Prostate gland (tissue), 2 donors: ENCODE results near the gene FAM151B.

Experiments
- POLR2A ChIP-seq: fragments of 450-650 bp; IDR thresholded peaks from one replicate; pipeline ENCODE4 v1.6.1; 2016; ENCODE audit warnings: antibody characterized with exemption, mild to moderate bottlenecking
- TF ChIP-seq, protein P1 (sequence below), 4 experiments: fragments of 200-600 bp in 2 of 4; fragments of 450-650 bp in 2 of 4; sonication (generic) in 2 of 4; IDR thresholded peaks; 1 replicate in 3 of 4; 2 replicates in 1 of 4; pipeline ENCODE4 v1.5.1; 2016 to 2019; ENCODE audit warnings: antibody characterized with exemption in 4 of 4, mild to moderate bottlenecking in 2 of 4, moderate library complexity in 2 of 4

DNA sequence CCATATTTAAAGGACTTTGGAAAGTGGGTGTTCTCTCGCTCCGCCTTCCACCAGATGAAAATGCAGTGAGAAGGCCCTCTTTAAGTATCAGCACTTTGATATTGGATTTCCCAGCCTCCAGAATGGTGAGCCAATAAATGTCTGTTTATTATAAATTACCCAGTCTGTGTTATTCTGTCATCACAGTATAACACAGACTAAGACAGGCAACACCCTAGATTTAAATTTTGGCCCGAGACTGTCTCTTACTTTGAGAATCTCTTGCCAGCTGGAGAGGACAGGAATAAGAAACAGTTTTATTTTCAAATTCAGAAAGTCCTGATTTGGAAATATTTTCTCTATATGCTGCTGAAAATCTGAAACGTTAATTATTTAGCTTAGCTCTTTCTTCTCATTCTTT is 21.5 kb downstream of the FAM151B start:
- TF ChIP-seq POLR2A, result no peak
- TF ChIP-seq, protein P1, sequence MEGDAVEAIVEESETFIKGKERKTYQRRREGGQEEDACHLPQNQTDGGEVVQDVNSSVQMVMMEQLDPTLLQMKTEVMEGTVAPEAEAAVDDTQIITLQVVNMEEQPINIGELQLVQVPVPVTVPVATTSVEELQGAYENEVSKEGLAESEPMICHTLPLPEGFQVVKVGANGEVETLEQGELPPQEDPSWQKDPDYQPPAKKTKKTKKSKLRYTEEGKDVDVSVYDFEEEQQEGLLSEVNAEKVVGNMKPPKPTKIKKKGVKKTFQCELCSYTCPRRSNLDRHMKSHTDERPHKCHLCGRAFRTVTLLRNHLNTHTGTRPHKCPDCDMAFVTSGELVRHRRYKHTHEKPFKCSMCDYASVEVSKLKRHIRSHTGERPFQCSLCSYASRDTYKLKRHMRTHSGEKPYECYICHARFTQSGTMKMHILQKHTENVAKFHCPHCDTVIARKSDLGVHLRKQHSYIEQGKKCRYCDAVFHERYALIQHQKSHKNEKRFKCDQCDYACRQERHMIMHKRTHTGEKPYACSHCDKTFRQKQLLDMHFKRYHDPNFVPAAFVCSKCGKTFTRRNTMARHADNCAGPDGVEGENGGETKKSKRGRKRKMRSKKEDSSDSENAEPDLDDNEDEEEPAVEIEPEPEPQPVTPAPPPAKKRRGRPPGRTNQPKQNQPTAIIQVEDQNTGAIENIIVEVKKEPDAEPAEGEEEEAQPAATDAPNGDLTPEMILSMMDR (IDR thresholded peaks at IDR 0.05), result no peak
